Trophoblast cell (in vitro differentiated cells and primary cell): ENCODE results near the gene TCP11.

Experiments
- DNase-seq, 2 donors: peaks; one replicate each; pipeline ENCODE4 v3.0.0-alpha.2; 2016
- H2AFZ ChIP-seq: 2 replicates; pipeline ENCODE4 v1.6.1; 2013; ENCODE audit warnings: low read length, moderate library complexity, mild to moderate bottlenecking; ENCODE audit not compliant: insufficient read depth, poor library complexity
- H2AK5ac ChIP-seq: 2 replicates; pipeline ENCODE4 v1.6.1; 2013; ENCODE audit warnings: mild to moderate bottlenecking, low read length
- H2BK120ac ChIP-seq: 2 replicates; pipeline ENCODE4 v1.6.1; 2013; ENCODE audit warnings: low read length, mild to moderate bottlenecking, moderate library complexity; ENCODE audit not compliant: insufficient read depth, poor library complexity
- H2BK12ac ChIP-seq: 2 replicates; pipeline ENCODE4 v1.6.1; 2013; ENCODE audit warnings: mild to moderate bottlenecking, low read length, moderate library complexity
- H2BK5ac ChIP-seq: 2 replicates; pipeline ENCODE4 v1.6.1; 2013; ENCODE audit warnings: low read length, low read depth, moderate library complexity, mild to moderate bottlenecking; ENCODE audit not compliant: poor library complexity
- H3K14ac ChIP-seq: 2 replicates; pipeline ENCODE4 v1.6.1; 2013; ENCODE audit warnings: mild to moderate bottlenecking, low read length
- H3K18ac ChIP-seq: 2 replicates; pipeline ENCODE4 v1.6.1; 2013; ENCODE audit warnings: mild to moderate bottlenecking, low read length
- H3K23ac ChIP-seq: 2 replicates; pipeline ENCODE4 v1.6.1; 2013; ENCODE audit warnings: low read length
- H3K27ac ChIP-seq: 2 replicates; pipeline ENCODE4 v1.5.1; 2013; ENCODE audit warnings: low read depth, mild to moderate bottlenecking, inconsistent platforms, low read length, moderate library complexity
- H3K27me3 ChIP-seq: 2 replicates; pipeline ENCODE4 v1.6.1; 2013; ENCODE audit warnings: inconsistent platforms, mild to moderate bottlenecking, low read length, moderate library complexity; ENCODE audit not compliant: insufficient read depth
- H3K36me3 ChIP-seq, 2 experiments: 1 replicate in 1 of 2; 2 replicates in 1 of 2; pipeline ENCODE4 v1.6.1; 2013; ENCODE audit warnings: low read length in 2 of 2, mild to moderate bottlenecking in 2 of 2, moderate library complexity in 1 of 2; ENCODE audit not compliant: insufficient read depth in 2 of 2, control insufficient read depth in 1 of 2
- H3K4ac ChIP-seq: 2 replicates; pipeline ENCODE4 v1.6.1; 2013; ENCODE audit warnings: low read depth, mild to moderate bottlenecking, low read length, moderate library complexity
- H3K4me1 ChIP-seq, 2 experiments: 1 replicate in 1 of 2; 2 replicates in 1 of 2; pipeline ENCODE4 v1.6.1; 2013; ENCODE audit warnings: low read length in 2 of 2, mild to moderate bottlenecking in 2 of 2, moderate library complexity in 1 of 2; ENCODE audit not compliant: insufficient read depth in 2 of 2, control insufficient read depth in 1 of 2
- H3K4me2 ChIP-seq: 2 replicates; pipeline ENCODE4 v1.6.1; 2013; ENCODE audit warnings: inconsistent platforms, mild to moderate bottlenecking, low read length, moderate library complexity
- H3K4me3 ChIP-seq: 2 replicates; pipeline ENCODE4 v1.5.1; 2013; ENCODE audit warnings: mild to moderate bottlenecking, low read depth, low read length, inconsistent platforms
- H3K79me1 ChIP-seq: one replicate; pipeline ENCODE4 v1.6.1; 2013; ENCODE audit warnings: low read length
- H3K79me2 ChIP-seq: 2 replicates; pipeline ENCODE4 v1.6.1; 2013; ENCODE audit warnings: low read length, mild to moderate bottlenecking; ENCODE audit not compliant: control insufficient read depth, insufficient read depth, poor library complexity
- H3K9ac ChIP-seq: 2 replicates; pipeline ENCODE4 v1.6.1; 2013; ENCODE audit warnings: mild to moderate bottlenecking, low read length
- H3K9me3 ChIP-seq: 2 replicates; pipeline ENCODE4 v1.6.1; 2013; ENCODE audit warnings: low read depth, mild to moderate bottlenecking, control low read depth, inconsistent platforms, low read length; ENCODE audit not compliant: insufficient read depth
- H4K12ac ChIP-seq: 2 replicates; pipeline ENCODE4 v1.6.1; 2013; ENCODE audit warnings: low read depth, mild to moderate bottlenecking, low read length, moderate library complexity
- H4K8ac ChIP-seq: 2 replicates; pipeline ENCODE4 v1.6.1; 2013; ENCODE audit warnings: low read depth, mild to moderate bottlenecking, low read length, moderate library complexity
- H4K91ac ChIP-seq: one replicate; pipeline ENCODE4 v1.6.1; 2013; ENCODE audit warnings: low read depth, mild to moderate bottlenecking, low read length, moderate library complexity
- WGBS: extraction: QIAGEN DNeasy Blood & Tissue Kit; methylation state at CpG from one replicate; pipeline ENCODE4 v1.1.7; 2013; ENCODE audit warnings: missing lambda C conversion rate; ENCODE audit not compliant: insufficient read length, insufficient coverage; ENCODE audit errors: extremely low coverage; 5-methylcytosine and 5-hydroxymethylcytosine counted together

TCP11 gene

GRCh38 chr6:35096129-35096862 lies 44.8 kb downstream of the TCP11 start:
- Histone ChIP-seq H4K91ac (no peak overlapping the region), H3K9me3 (peaks cover 2% of the 10 kb centered on the region), H3K18ac (no peak overlapping the region), H3K79me1 (no peaks in the 10 kb centered on the region), H3K79me2 (no peaks in the 10 kb centered on the region), H3K27ac (peak overlapping the region; percentile 43), H3K9ac (no peak overlapping the region), H3K14ac (no peak overlapping the region), H3K4me1 (peaks cover 5 to 7% of the 10 kb centered on the region in 2 experiments), H3K4me2 (no peak overlapping the region), H3K36me3 (peaks cover 5 to 7% of the 10 kb centered on the region in 2 experiments), H3K23ac (no peak overlapping the region), H2BK12ac (no peak overlapping the region), H2BK5ac (no peak overlapping the region), H3K4ac (no peak overlapping the region), H3K27me3 (no peaks in the 10 kb centered on the region), H4K8ac (no peak overlapping the region), H3K4me3 (no peak overlapping the region), H2BK120ac (no peak overlapping the region), H4K12ac (no peak overlapping the region), H2AK5ac (no peak overlapping the region), H2AFZ (no peak overlapping the region)
- WGBS, result no CpG with 5 or more reads among the region's 4 CpGs
- DNase-seq, result peak; percentile 83 to 94

- Histone ChIP-seq H3K79me2 (no peaks in the 10 kb centered on the region), H4K12ac (no peak overlapping the region), H2BK12ac (no peak overlapping the region), H3K27me3 (no peaks in the 10 kb centered on the region), H4K91ac (no peak overlapping the region), H3K4ac (no peak overlapping the region), H3K36me3 (peaks cover 21 to 23% of the 10 kb centered on the region in 2 experiments), H2AK5ac (no peak overlapping the region), H2AFZ (no peak overlapping the region), H3K14ac (no peak overlapping the region), H3K27ac (no peak overlapping the region), H3K79me1 (no peaks in the 10 kb centered on the region), H3K23ac (no peak overlapping the region), H3K9me3 (peaks cover under 1% of the 10 kb centered on the region), H4K8ac (no peak overlapping the region), H2BK5ac (no peak overlapping the region), H3K4me1 (peaks cover 5 to 7% of the 10 kb centered on the region in 2 experiments), H3K4me2 (no peak overlapping the region), H3K9ac (no peak overlapping the region), H3K4me3 (no peak overlapping the region), H2BK120ac (no peak overlapping the region), H3K18ac (no peak overlapping the region)
- DNase-seq, result peak; percentile 68 to 82
- WGBS, result no CpG with 5 or more reads among the region's 4 CpGs
These were observed 47.0 kb downstream of the TCP11 start for GRCh38 chr6:35094183-35094582.

GRCh38 chr6:35093783-35094182 lies 47.4 kb downstream of the TCP11 start:
- no CpG with 5 or more reads among the region's 6 CpGs for WGBS
- Histone ChIP-seq H3K27ac (no peak overlapping the region), H3K36me3 (peaks cover 25 to 27% of the 10 kb centered on the region in 2 experiments), H3K23ac (no peak overlapping the region), H3K9me3 (no peaks in the 10 kb centered on the region), H3K4me1 (peaks cover 5 to 7% of the 10 kb centered on the region in 2 experiments), H3K18ac (no peak overlapping the region), H3K4me3 (no peak overlapping the region), H2BK12ac (no peak overlapping the region), H2AK5ac (no peak overlapping the region), H3K9ac (no peak overlapping the region), H2AFZ (no peak overlapping the region), H3K79me2 (no peaks in the 10 kb centered on the region), H3K4me2 (no peak overlapping the region), H3K79me1 (no peaks in the 10 kb centered on the region), H3K4ac (no peak overlapping the region), H4K8ac (no peak overlapping the region), H3K27me3 (no peaks in the 10 kb centered on the region), H4K12ac (no peak overlapping the region), H3K14ac (no peak overlapping the region), H2BK120ac (no peak overlapping the region), H2BK5ac (no peak overlapping the region), H4K91ac (no peak overlapping the region)
- no peak for DNase-seq

GRCh38 chr6:35093118-35093445 lies 48.1 kb downstream of the TCP11 start:
- Histone ChIP-seq H2BK12ac (no peak overlapping the region), H3K14ac (no peak overlapping the region)

More at GRCh38 chr6:35093118-35093445, 48.1 kb downstream of the TCP11 start:
- H2BK120ac ChIP-seq, result no peak overlapping the region
- H3K23ac ChIP-seq, result no peak overlapping the region
- H4K12ac ChIP-seq, result no peak overlapping the region
- H3K4me2 ChIP-seq, result no peak overlapping the region
- no peak overlapping the region for H2AK5ac ChIP-seq
- H4K91ac ChIP-seq, result no peak overlapping the region
- no peaks in the 10 kb centered on the region for H3K79me2 ChIP-seq
- no peaks in the 10 kb centered on the region for H3K9me3 ChIP-seq
- H3K9ac ChIP-seq, result no peak overlapping the region
- no peak overlapping the region for H4K8ac ChIP-seq
- H2AFZ ChIP-seq, result no peak overlapping the region
- H3K4me3 ChIP-seq, result no peak overlapping the region
- no peak overlapping the region for H3K4ac ChIP-seq
- no CpG with 5 or more reads among the region's 5 CpGs for WGBS
- H3K4me1 ChIP-seq, result peaks cover 5 to 7% of the 10 kb centered on the region in 2 experiments
- peaks cover 32 to 34% of the 10 kb centered on the region in 2 experiments for H3K36me3 ChIP-seq
- DNase-seq, result no peak
- no peak overlapping the region for H3K27ac ChIP-seq
- no peak overlapping the region for H3K18ac ChIP-seq
- no peak overlapping the region for H2BK5ac ChIP-seq
- H3K79me1 ChIP-seq, result no peaks in the 10 kb centered on the region
- no peaks in the 10 kb centered on the region for H3K27me3 ChIP-seq
